ENCODE data around the gene CABP1.
"Not testable (repeated sequence)": the region's sequence is repeated elsewhere in the genome, so short reads cannot be mapped to it uniquely, and the experiment has no call there.

Gene CABP1

GRCh38 chr12:120668868-120669840 is 28.7 kb downstream of the CABP1 start:
- DNase-seq = no peak

GRCh38 chr12:120670237-120670636 is 29.8 kb downstream of the CABP1 start:
- not testable (repeated sequence) for DNase-seq

GRCh38 chr12:120670667-120671066 is 30.2 kb downstream of the CABP1 start:
- no peak for DNase-seq

- no peak for DNase-seq
These were observed 33.7 kb downstream of the CABP1 start for GRCh38 chr12:120674097-120674636.

GRCh38 chr12:120677765-120678473 is 37.5 kb downstream of the CABP1 start:
- DNase-seq = no peak

GRCh38 chr12:120678572-120678971 is 38.1 kb downstream of the CABP1 start:
- DNase-seq = no peak

- no peak for DNase-seq
These were observed 39.8 kb downstream of the CABP1 start for GRCh38 chr12:120680165-120680738.

- DNase-seq = no peak
These were observed 44.1 kb downstream of the CABP1 start for GRCh38 chr12:120684523-120684932.

- DNase-seq = no peak
These were observed 45.1 kb downstream of the CABP1 start for GRCh38 chr12:120685522-120685921.

- peak; percentile 98 for DNase-seq
These were observed 45.8 kb downstream of the CABP1 start for GRCh38 chr12:120686151-120686689.

- DNase-seq = peak; percentile 94
These were observed 46.5 kb downstream of the CABP1 start, which contains the start of gene MLEC for GRCh38 chr12:120686690-120687577. Gene MLEC, plus strand, starts transcription at chr12:120687149. Its CDS starts 148 bp downstream, at chr12:120687297.

GRCh38 chr12:120687578-120688289 is 47.3 kb downstream of the CABP1 start:
- no peak for DNase-seq

GRCh38 chr12:120688527-120689071 is 48.2 kb downstream of the CABP1 start:
- no peak for DNase-seq

- no peak for DNase-seq
These were observed 49.1 kb downstream of the CABP1 start for GRCh38 chr12:120689397-120690082.

- DNase-seq = no peak
These were observed 49.6 kb downstream of the CABP1 start for GRCh38 chr12:120690083-120690450.

GRCh38 chr12:120690978-120691377 is 50.6 kb downstream of the CABP1 start:
- no peak for DNase-seq

GRCh38 chr12:120692524-120693033 is 52.2 kb downstream of the CABP1 start:
- DNase-seq = no peak

- no peak for DNase-seq
These were observed 53.4 kb downstream of the CABP1 start for GRCh38 chr12:120693848-120694247.

- no peak for DNase-seq
These were observed 56.2 kb downstream of the CABP1 start for GRCh38 chr12:120696626-120697025.

GRCh38 chr12:120697344-120697743 is 56.9 kb downstream of the CABP1 start:
- DNase-seq = no peak

All from NCI-H2029 (cell line).